H1 (cell line): Measurements from ENCODE around the gene SYT2. TPM values are rescaled to one million over a fixed set of nuclear protein-coding genes. Genes with fewer than 3 reads are reported as not detected.
A peak's percentile ranks its signal among the peaks of the same experiment; 100 is the strongest.

Experiments
- ASH2L ChIP-seq: fragments of 200-600, 300-600 bp; sonication (generic); IDR thresholded peaks from one replicate; pipeline ENCODE4 v1.7.1; 2017; ENCODE audit warnings: low read length
- BACH1 ChIP-seq: IDR thresholded peaks from 2 replicates; pipeline ENCODE4 v1.6.1; 2012; ENCODE audit warnings: low read length, improper control_type of control experiment
- BCL11A ChIP-seq, 2 experiments: IDR thresholded peaks; one replicate each; pipeline ENCODE4 v1.6.1; 2011; ENCODE audit warnings: low read depth in 2 of 2, low read length in 2 of 2, mild to moderate bottlenecking in 2 of 2
- CEBPB ChIP-seq: IDR thresholded peaks from 2 replicates; pipeline ENCODE4 v1.6.1; 2012; ENCODE audit warnings: low read depth, low read length
- FOSL1 ChIP-seq: IDR thresholded peaks from 2 replicates; pipeline ENCODE4 v1.6.1; 2011; ENCODE audit warnings: mild to moderate bottlenecking, low read depth, low read length, moderate library complexity; ENCODE audit not compliant: insufficient read depth
- KDM4A ChIP-seq: IDR thresholded peaks from one replicate; pipeline ENCODE4 v1.7.1; 2012; ENCODE audit warnings: low read depth, mild to moderate bottlenecking, moderate library complexity, low read length, inconsistent platforms; ENCODE audit not compliant: severe bottlenecking
- RBBP5 ChIP-seq: IDR thresholded peaks from 2 replicates; pipeline ENCODE4 v1.7.1; 2012; ENCODE audit warnings: low read depth, mild to moderate bottlenecking, inconsistent platforms, low read length, moderate library complexity, borderline replicate concordance
- SIN3A ChIP-seq, 2 experiments: IDR thresholded peaks in 1 of 2; conservative IDR thresholded peaks in 1 of 2; 2 replicates each; pipeline ENCODE4 v1.6.1; 2011 to 2012; ENCODE audit warnings: low read length in 2 of 2, improper control_type of control experiment in 1 of 2, low read depth in 1 of 2, mild to moderate bottlenecking in 1 of 2
- TAF1 ChIP-seq: IDR thresholded peaks from 2 replicates; pipeline ENCODE4 v1.6.1; 2011; ENCODE audit warnings: mild to moderate bottlenecking, low read depth, low read length
- TBP ChIP-seq: IDR thresholded peaks from 2 replicates; pipeline ENCODE4 v1.6.1; 2011; ENCODE audit warnings: low read depth, low read length, improper control_type of control experiment
- polyA plus RNA-seq, 7 experiments: library from polyadenylated mRNA; depleted of rRNA in 3 of 7; stranded (reverse) in 5 of 7; unstranded in 2 of 7; fragments of >200 nt in 5 of 7; fragments of 200-250 nt in 2 of 7; gene quantifications; 1 replicate in 5 of 7; 2 replicates in 1 of 7; 4 replicates in 1 of 7; pipeline versions ENCODE4 v1.2.1 to v1.2.3, GENCODE V29; 2011 to 2013; ENCODE audit warnings: missing spikeins in 2 of 7, mixed read lengths in 2 of 7
- total RNA-seq: library from RNA; stranded (reverse); fragmentation: NEBNext Ultra II Directional; extraction: Animal tissue kit (Norgen Biotek cat#: 25700); gene quantifications from 2 replicates; pipeline ENCODE4 v1.2.1, GENCODE V29; 2021
- TF ChIP-seq, protein P1 (sequence below): IDR thresholded peaks from 2 replicates; pipeline ENCODE4 v1.6.1; 2012; ENCODE audit warnings: inconsistent platforms
- TF ChIP-seq, protein P2 (sequence below): IDR thresholded peaks from 2 replicates; pipeline ENCODE4 v1.6.1; 2012; ENCODE audit warnings: inconsistent platforms

Gene SYT2
- total and polyA plus RNA-seq, 2 of the 8 experiments (the other 6 are each of a cell fraction or from before 2014, with no cell fraction given): 2.8 to 11.0 TPM

DNA sequence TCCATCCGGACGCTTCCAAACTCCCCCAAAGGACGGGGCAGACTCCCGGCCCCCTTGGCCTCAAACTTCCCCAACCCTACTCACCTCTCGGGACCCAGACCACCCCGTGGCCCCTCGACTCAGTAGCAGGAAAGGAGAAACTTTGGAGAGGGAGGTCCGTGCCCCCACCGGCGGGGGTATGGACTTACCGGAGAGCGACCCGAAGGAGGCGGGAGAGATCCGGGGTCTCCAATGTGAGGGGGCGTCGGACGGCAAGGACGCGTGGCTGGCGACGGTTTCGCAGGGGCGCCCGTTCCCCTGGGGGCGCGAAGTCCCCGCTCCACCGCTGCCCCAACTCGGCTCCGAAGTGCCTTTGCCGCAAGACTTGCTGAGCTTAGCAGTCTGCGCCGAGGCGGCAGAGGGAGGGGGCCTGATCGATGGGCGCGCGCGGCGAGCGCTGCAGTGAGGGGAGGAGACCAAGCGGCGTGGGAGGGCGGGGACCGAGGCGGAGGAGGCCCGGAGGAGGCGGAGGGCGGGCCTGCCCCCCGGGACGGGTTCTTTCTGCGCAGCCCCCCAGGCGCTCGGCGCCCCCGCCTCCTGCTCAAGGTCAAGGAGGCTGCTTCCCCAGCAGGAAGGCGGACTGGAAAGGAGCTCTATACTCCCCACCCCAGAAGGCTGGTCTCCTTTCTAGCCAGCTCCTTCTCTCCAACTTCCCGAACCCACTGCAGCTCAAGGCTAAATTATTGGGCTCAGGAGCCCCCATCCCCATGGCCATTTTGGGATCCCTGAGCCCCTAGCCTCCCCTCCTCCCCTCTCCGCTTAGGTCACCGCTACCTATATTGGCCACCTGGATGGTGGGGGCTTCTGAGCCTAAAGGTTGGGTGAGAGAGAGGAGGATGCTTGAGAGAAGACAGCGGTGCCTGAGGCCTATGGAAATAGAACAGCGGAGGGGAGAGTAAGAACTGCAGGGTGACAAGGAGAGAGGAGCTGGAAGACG is at the start of gene SYT2 (continued):
- TF ChIP-seq KDM4A: peak; percentile 89
- TF ChIP-seq, protein P1, sequence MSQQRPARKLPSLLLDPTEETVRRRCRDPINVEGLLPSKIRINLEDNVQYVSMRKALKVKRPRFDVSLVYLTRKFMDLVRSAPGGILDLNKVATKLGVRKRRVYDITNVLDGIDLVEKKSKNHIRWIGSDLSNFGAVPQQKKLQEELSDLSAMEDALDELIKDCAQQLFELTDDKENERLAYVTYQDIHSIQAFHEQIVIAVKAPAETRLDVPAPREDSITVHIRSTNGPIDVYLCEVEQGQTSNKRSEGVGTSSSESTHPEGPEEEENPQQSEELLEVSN: peak; percentile 93
- no peak for TF ChIP-seq CEBPB
- no peak for TF ChIP-seq FOSL1
- peak; percentile 14; the same call in 1 of the 2 replicates for TF ChIP-seq TBP
- TF ChIP-seq TAF1: 0 out of 2 replicates have a peak, but pooled peaks have one; percentile 33
- TF ChIP-seq BCL11A (IDR thresholded peaks at IDR 0.05; ENCODE audit: low read depth in 2 of 2, low read length in 2 of 2): no peak
- peak in 1 of 2 experiments; percentile 39; a peak in 1 of 4 replicates for TF ChIP-seq SIN3A (conservative IDR thresholded peaks at IDR 0.05 in 1 of 2, IDR thresholded peaks at IDR 0.05 in 1 of 2; ENCODE audit: low read depth in 1 of 2, low read length in 2 of 2)
- TF ChIP-seq ASH2L: peak; percentile 76
- TF ChIP-seq RBBP5: peak; percentile 88; the same call in 1 of the 2 replicates
- TF ChIP-seq BACH1: 0 out of 2 replicates have a peak, but pooled peaks have one; percentile 5
- TF ChIP-seq, protein P2, sequence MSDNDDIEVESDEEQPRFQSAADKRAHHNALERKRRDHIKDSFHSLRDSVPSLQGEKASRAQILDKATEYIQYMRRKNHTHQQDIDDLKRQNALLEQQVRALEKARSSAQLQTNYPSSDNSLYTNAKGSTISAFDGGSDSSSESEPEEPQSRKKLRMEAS: peak; percentile 88
